Esophagus squamous epithelium (tissue), 4 donors: ENCODE results near the gene FHL2.

Experiments used
- CTCF ChIP-seq, 6 experiments: fragments of 450-650 bp in 4 of 6; fragments of 200-600 bp in 2 of 6; sonication (generic) in 2 of 6; IDR thresholded peaks; one replicate each; pipeline ENCODE4 v1.5.1; 2016 to 2019; ENCODE audit warnings: antibody characterized with exemption in 6 of 6, mild to moderate bottlenecking in 4 of 6, moderate library complexity in 4 of 6
- POLR2A ChIP-seq, 4 donors: fragments of 450-650 bp; IDR thresholded peaks; one replicate each; pipeline ENCODE4 v1.6.1; 2017; ENCODE audit warnings: antibody characterized with exemption in 4 of 4, mild to moderate bottlenecking in 4 of 4, moderate library complexity in 3 of 4

GRCh38 chr2:105376010-105376409 is 22.8 kb downstream of the FHL2 start:
- TF ChIP-seq CTCF (IDR thresholded peaks at IDR 0.05) (no peak), POLR2A (IDR thresholded peaks at IDR 0.05) (no peak)
